Hepatocyte (in vitro differentiated cells): ENCODE results near the gene NOSTRIN. TPM values are rescaled to one million over a fixed set of nuclear protein-coding genes. Genes with fewer than 3 reads are reported as not detected.

Experiments
- DNase-seq: peaks from one replicate; pipeline ENCODE4 v3.0.0-alpha.2; 2016; ENCODE audit warnings: low spot score
- H2AFZ ChIP-seq: fragments of 200-600 bp; sonication (generic); 2 replicates; pipeline ENCODE4 v1.6.0; 2016; ENCODE audit warnings: antibody characterized with exemption, mild to moderate bottlenecking
- H3K27ac ChIP-seq: fragments of 200-600 bp; sonication (generic); 2 replicates; pipeline ENCODE4 v1.5.1; 2016; ENCODE audit warnings: mild to moderate bottlenecking
- H3K27me3 ChIP-seq: fragments of 200-600 bp; sonication (generic); 2 replicates; pipeline ENCODE4 v1.6.1; 2016
- H3K36me3 ChIP-seq: fragments of 200-600 bp; sonication (generic); replicated peaks from 2 replicates; pipeline ENCODE4 v1.5.1; 2016; ENCODE audit warnings: low read depth; ENCODE audit not compliant: insufficient read depth
- H3K4me1 ChIP-seq: fragments of 200-600 bp; sonication (generic); 2 replicates; pipeline ENCODE4 v1.5.1; 2016; ENCODE audit warnings: mild to moderate bottlenecking, moderate library complexity; ENCODE audit not compliant: insufficient read depth
- H3K4me2 ChIP-seq: fragments of 200-600 bp; sonication (generic); 2 replicates; pipeline ENCODE4 v1.6.0; 2016
- H3K4me3 ChIP-seq: fragments of 200-600 bp; sonication (generic); 2 replicates; pipeline ENCODE4 v1.5.1; 2016; ENCODE audit warnings: mild to moderate bottlenecking
- H3K79me2 ChIP-seq: fragments of 200-600 bp; sonication (generic); 2 replicates; pipeline ENCODE4 v1.6.0; 2017; ENCODE audit warnings: mild to moderate bottlenecking
- H3K9me2 ChIP-seq: fragments of 200-600 bp; sonication (generic); replicated peaks from 2 replicates; pipeline ENCODE4 v1.6.0; 2017; ENCODE audit warnings: mild to moderate bottlenecking; ENCODE audit not compliant: insufficient read depth
- H3K9me3 ChIP-seq: fragments of 200-600 bp; sonication (generic); 2 replicates; pipeline ENCODE4 v1.5.1; 2016; ENCODE audit warnings: low read depth, mild to moderate bottlenecking
- H4K20me1 ChIP-seq: fragments of 200-600 bp; sonication (generic); 2 replicates; pipeline ENCODE4 v1.6.0; 2016; ENCODE audit warnings: mild to moderate bottlenecking; ENCODE audit not compliant: insufficient read depth, poor library complexity, severe bottlenecking
- CTCF ChIP-seq: fragments of 200-600 bp; sonication (generic); IDR thresholded peaks from 2 replicates; pipeline ENCODE4 v1.5.1; 2016; ENCODE audit warnings: antibody characterized with exemption, mild to moderate bottlenecking; ENCODE audit not compliant: poor library complexity
- EZH2 ChIP-seq: fragments of 200-600 bp; sonication (generic); IDR thresholded peaks from 2 replicates; pipeline ENCODE4 v1.6.1; 2016; ENCODE audit warnings: antibody characterized with exemption, mild to moderate bottlenecking, borderline replicate concordance
- EZH2phosphoT487 ChIP-seq: fragments of 200-600 bp; sonication (generic); IDR thresholded peaks from one replicate; pipeline ENCODE4 v1.6.1; 2018; ENCODE audit warnings: antibody characterized with exemption, mild to moderate bottlenecking, low read depth, moderate library complexity; ENCODE audit not compliant: unreplicated experiment, severe bottlenecking
- WGBS: methylation state at CpG from one replicate; pipeline ENCODE4 v1.1.6; 2016; ENCODE audit warnings: low lambda C conversion rate; ENCODE audit errors: missing lambda C conversion rate; 5-methylcytosine and 5-hydroxymethylcytosine counted together
- polyA plus RNA-seq: library from polyadenylated mRNA; unstranded; fragments of >200 nt; fragmentation: Nextera tagmentation; extraction: Ambion mirVana; gene quantifications from 2 replicates; pipeline ENCODE4 v1.2.1, GENCODE V29; 2016
- total RNA-seq: library from RNA; depleted of rRNA; stranded (reverse); fragments of >200 nt; gene quantifications from 2 replicates; pipeline ENCODE4 v1.2.3, GENCODE V29; 2014

Gene NOSTRIN
- total and polyA plus RNA-seq, 2 experiments from 2014 or later, result 10.1 to 10.7 TPM

- Histone ChIP-seq H3K27me3 (peaks cover 13% of the 10 kb centered on the region), H3K27ac (no peak overlapping the region), H3K9me2 (no peaks in the 10 kb centered on the region), H3K4me1 (no peaks in the 10 kb centered on the region), H3K4me2 (no peak overlapping the region), H3K36me3 (no peaks in the 10 kb centered on the region), H2AFZ (no peak overlapping the region), H3K9me3 (no peaks in the 10 kb centered on the region), H3K4me3 (no peak overlapping the region), H3K79me2 (no peaks in the 10 kb centered on the region), H4K20me1 (no peaks in the 10 kb centered on the region)
- TF ChIP-seq CTCF, result no peak
- no peak for TF ChIP-seq EZH2
- no peak for TF ChIP-seq EZH2phosphoT487
- WGBS, result 81% methylated on average over 8 of the region's 8 CpGs
- no peak for DNase-seq
Observed at GRCh38 chr2:168907940-168908662, 105.7 kb downstream of the NOSTRIN start.

- H3K27me3 ChIP-seq, result peaks cover 13% of the 10 kb centered on the region
- WGBS, result 75% methylated on average over 5 of the region's 5 CpGs
- H4K20me1 ChIP-seq, result no peaks in the 10 kb centered on the region
- no peaks in the 10 kb centered on the region for H3K9me3 ChIP-seq
- no peak overlapping the region for H3K4me3 ChIP-seq
- H3K36me3 ChIP-seq, result no peaks in the 10 kb centered on the region
- no peaks in the 10 kb centered on the region for H3K9me2 ChIP-seq
- no peak overlapping the region for H3K4me2 ChIP-seq
- TF ChIP-seq CTCF (no peak), EZH2phosphoT487 (no peak), EZH2 (no peak)
- H3K79me2 ChIP-seq, result no peaks in the 10 kb centered on the region
- H2AFZ ChIP-seq, result no peak overlapping the region
- no peak overlapping the region for H3K27ac ChIP-seq
- H3K4me1 ChIP-seq, result no peaks in the 10 kb centered on the region
- DNase-seq, result no peak
Observed at GRCh38 chr2:168910330-168910729, 107.9 kb downstream of the NOSTRIN start.

- no peaks in the 10 kb centered on the region for H3K9me3 ChIP-seq
- no peak for DNase-seq
- TF ChIP-seq EZH2phosphoT487, result no peak
- H3K27me3 ChIP-seq, result peaks cover 13% of the 10 kb centered on the region
- no peak overlapping the region for H3K27ac ChIP-seq
- H3K79me2 ChIP-seq, result no peaks in the 10 kb centered on the region
- H3K36me3 ChIP-seq, result no peaks in the 10 kb centered on the region
- no peak overlapping the region for H3K4me3 ChIP-seq
- peak overlapping the region; percentile 21 for H2AFZ ChIP-seq
- H3K4me1 ChIP-seq, result no peaks in the 10 kb centered on the region
- WGBS, result 76% methylated on average over 6 of the region's 6 CpGs
- no peaks in the 10 kb centered on the region for H4K20me1 ChIP-seq
- no peaks in the 10 kb centered on the region for H3K9me2 ChIP-seq
- peak overlapping the region; percentile 70 for H3K4me2 ChIP-seq
Observed at GRCh38 chr2:168912466-168912865, 110.0 kb downstream of the NOSTRIN start.

- H3K9me3 ChIP-seq, result no peaks in the 10 kb centered on the region
- H3K27ac ChIP-seq, result no peak overlapping the region
- H3K4me1 ChIP-seq, result no peaks in the 10 kb centered on the region
- H4K20me1 ChIP-seq, result no peaks in the 10 kb centered on the region
- H2AFZ ChIP-seq, result peak overlapping the region; percentile 21
- no peak overlapping the region for H3K4me3 ChIP-seq
- H3K36me3 ChIP-seq, result no peaks in the 10 kb centered on the region
- 40% methylated on average over 21 of the region's 21 CpGs for WGBS
- TF ChIP-seq CTCF (no peak), EZH2 (no peak), EZH2phosphoT487 (no peak)
- no peaks in the 10 kb centered on the region for H3K9me2 ChIP-seq
- peaks cover 13% of the 10 kb centered on the region for H3K27me3 ChIP-seq
- no peaks in the 10 kb centered on the region for H3K79me2 ChIP-seq
- H3K4me2 ChIP-seq, result peak overlapping the region; percentile 70
- peak; percentile 21 for DNase-seq
Observed at GRCh38 chr2:168912901-168913369, 110.5 kb downstream of the NOSTRIN start.
